Stimulated activated CD4-positive, alpha-beta T cell treated with anti-CD3 and anti-CD28 coated beads, TNF-alpha, amount 100 ng/mL, for 1 hour (primary cell): Measurements from ENCODE around the gene TEAD4.
A peak's percentile ranks its signal among the peaks of the same experiment; 100 is the strongest.
"Not testable (repeated sequence)": the region's sequence is repeated elsewhere in the genome, so short reads cannot be mapped to it uniquely, and the experiment has no call there.

Experiments used
- DNase-seq, 3 donors: peaks; one replicate each; pipeline ENCODE4 v3.0.0-alpha.2; 2020; ENCODE audit warnings: low read depth in 3 of 3, low spot score in 1 of 3

The TEAD4 gene

DNA sequence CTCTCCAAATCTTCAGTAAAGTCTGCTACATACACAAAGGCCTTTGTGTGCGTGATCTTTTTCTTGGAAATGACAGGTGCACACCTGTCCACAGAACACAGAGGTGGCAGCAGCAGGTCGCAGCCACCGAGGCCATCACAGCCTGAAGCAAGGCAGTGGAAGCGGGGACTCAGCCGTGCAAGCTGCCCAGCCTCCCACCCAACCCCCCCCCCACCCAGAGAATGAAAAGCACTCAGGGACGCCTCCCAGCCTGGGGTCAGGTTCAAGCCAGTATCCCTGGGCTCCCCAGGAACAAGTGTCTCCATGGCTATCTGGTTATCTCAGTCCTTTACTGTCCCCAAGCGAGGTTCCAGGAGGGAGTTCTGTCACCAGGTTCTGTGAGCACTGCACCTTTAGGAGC, 86.8 kb downstream of the TEAD4 start:
- DNase-seq = no peak

GRCh38 chr12:3046441-3047200, 87.4 kb downstream of the TEAD4 start:
- no peak for DNase-seq

GRCh38 chr12:3047961-3048360, 88.8 kb downstream of the TEAD4 start:
- no peak for DNase-seq

DNA sequence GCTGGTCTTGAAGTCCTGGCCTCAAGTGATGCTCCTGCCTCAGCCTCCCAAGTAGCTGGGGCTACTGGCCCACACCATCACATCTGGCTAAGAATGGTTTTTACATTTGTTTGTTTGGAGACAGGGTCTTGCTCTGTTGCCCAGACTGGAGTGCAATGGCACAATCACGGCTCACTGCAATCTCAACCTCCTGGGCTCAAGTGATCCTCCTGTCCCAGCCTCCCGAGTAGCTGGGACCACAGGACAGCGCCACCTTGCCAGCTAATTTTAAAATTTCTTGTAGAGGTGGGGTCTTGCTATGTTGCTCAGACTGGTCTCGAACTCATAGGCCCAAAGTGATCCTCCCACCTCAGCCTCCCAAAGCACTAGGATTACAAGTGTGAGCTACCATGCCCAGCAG, 89.3 kb downstream of the TEAD4 start:
- no peak for DNase-seq

DNA sequence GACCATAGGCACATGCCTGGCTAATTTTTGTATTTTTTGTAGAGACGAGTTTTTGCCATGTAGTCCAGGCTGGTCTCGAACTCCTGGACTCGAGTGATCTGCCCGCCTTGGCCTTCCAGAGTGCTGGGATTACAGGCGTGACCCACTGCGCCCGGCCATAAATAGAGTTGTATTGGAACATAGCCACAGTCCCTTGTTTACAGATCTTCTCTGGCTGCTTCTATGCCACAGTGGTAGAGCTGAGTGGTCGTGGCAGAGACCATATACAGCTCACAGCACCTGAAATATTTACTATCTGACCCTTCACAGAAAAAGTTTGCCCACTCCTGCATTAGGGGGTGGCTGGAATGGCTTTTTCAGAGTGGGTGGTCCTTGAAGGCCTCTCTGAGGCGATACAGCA, 90.0 kb downstream of the TEAD4 start:
- DNase-seq = no peak

DNA sequence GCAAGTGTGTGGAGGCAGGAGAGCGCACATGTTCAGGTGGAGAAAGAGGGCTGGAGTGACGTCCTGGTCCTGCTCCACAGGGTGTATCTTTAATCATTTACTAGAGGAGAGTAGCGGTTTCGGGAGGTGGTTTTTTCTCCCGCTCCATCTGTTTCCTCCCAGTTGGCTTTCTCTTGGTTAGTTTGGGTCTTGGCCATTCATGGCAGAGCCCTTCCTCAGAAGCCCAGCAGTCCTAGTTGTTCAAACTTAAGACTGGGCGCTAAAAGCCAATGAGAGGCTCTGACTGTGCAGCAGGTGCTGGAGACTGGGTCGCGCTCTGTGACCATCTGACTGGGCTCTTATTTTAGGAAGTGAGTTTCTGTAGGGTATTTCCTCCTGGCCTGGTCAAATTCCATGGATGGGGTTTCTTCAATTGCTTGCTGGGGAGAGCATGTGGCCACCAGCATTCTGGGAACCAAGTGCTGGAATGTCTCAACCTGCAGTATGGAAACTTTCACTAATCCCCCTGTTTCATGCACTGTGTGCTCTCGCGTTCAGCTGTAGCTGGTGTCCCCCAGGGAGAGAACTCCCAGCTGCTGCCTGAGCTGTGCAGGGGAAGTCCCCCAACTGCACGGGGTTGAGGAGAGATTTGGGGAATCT, 90.5 kb downstream of the TEAD4 start:
- DNase-seq = no peak

DNA sequence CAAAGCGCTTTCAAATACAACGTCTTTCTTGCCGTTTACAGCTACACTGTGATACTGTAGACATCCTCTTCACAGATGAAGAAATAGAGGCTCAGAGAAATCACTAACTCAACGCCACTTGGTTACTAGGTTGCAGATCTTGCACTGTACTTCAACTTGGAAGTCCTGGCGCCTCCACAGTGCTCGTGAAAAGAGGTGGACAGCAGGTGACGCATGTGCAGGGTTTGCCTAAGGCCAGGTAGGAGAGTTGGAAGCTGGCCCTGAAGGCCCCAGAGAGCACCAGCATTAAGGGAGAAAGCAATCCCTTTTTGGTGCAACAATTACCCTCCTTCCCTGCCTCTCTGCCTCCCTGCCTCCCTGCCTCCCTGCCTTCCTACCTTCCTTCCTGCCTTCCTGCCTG, 95.2 kb downstream of the TEAD4 start:
- no peak for DNase-seq

DNA sequence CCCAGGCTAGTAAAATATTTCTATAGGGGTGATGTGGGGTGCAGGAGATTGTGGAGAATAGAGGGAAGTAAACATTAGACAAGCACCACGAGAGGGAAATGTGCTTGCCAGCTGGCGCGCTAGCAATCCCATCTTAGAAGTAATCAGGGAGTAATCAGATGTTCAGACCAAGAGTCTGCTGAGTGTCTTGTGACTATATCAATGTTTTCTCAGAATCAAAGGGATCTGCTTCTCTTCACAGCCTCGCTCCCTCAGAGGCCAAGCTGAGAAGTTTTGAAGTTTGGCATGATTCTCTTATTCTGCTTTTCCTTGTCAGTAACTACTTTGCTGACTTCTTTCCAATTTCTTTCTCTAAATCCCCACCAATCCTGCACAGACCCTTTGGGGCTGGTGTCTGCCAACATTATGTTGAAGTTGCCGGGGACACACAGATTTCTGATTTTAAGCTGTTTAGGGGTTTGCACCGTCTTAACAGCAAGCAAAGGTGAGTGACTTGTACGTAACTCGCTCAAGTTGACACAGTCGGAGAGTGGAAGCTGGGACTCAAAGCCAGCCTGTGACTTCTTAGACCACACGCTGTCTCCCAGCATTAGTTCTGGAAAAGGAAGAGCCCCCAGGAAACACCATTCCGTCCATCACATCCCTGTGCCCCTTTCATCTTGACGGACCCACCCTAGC, 96.0 kb downstream of the TEAD4 start:
- no peak for DNase-seq

DNA sequence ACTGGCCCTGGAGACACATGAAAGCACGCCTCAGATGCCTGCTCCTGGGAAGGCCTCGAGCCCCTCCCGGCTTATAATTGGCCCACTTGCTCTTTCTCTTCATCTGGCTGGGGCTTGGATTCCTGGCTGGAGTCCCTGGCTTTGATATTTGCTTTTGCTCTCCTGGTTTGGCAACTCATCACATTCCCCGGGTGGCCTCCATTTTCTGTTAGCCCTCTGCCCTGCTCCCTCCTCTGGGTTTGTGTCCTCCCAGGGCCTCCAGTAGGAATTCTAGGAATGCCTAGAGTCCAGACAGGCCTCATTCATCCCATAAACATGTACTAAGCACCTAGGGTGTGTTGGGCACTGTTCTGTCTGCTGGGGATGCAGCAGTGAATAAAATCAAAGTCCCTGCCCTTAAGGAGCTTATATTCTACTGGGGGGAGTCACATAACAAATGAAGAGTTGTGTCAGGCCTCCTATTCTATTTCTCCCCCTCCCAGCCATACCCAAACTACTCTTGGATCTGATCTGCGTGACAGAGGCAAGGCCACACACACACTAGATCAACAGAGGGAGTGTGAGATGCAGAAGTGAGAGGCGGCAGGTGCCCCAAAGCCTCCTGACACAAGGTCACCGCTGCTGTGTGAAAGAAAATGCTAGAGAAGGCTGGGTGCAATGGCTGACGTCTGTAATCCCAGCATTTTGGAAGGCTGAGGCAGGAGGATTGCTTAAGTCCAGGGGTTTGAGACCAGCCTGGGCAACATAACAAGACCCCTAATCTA, 96.7 kb downstream of the TEAD4 start:
- DNase-seq = no peak

DNA sequence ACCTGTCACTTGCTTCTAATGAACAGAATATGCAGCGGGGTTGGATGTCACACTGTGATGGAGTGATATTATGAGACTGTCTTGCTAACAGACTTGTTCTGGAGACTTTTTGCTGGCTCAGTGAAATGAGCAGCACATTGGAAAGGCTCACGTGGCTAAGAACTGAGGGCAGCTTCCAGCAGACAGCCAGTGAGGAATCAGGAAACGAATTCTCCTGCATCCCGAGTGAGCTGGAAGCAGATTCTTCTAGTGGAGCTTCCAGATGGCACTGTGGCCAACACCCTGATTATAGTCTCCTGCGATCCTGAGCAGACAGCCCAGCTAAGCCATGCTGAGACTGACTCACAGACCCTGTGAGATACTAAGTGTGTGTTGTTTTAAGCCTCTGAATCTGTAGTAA, 101.9 kb downstream of the TEAD4 start:
- DNase-seq = no peak

GRCh38 chr12:3061501-3062215, 102.5 kb downstream of the TEAD4 start:
- no peak for DNase-seq

GRCh38 chr12:3065300-3065699, 106.1 kb downstream of the TEAD4 start:
- DNase-seq = no peak

GRCh38 chr12:3065846-3066245, 106.6 kb downstream of the TEAD4 start:
- DNase-seq = not testable (repeated sequence)

DNA sequence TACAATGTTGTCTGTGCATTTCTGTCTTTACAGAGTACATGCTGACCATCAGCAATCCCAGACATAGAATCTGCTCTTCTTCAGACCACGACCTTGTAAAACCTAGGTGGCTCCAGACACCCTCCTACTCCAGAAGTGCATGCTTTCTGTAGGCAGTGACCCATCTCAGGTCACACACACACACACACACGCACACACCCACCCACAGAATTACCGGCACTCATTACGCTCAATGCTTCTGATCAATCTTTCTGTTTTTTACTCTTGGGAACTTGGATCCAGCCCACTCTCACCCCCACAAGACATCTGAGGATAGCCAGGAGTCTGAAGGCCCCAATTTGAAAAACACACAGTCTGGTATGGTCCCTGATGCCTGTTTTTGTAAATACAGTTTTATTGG, 110.5 kb downstream of the TEAD4 start:
- DNase-seq = no peak

- no peak for DNase-seq
Observed at GRCh38 chr12:3071107-3071506, 111.9 kb downstream of the TEAD4 start.

- DNase-seq = no peak
Observed at GRCh38 chr12:3071710-3072109, 112.5 kb downstream of the TEAD4 start.

DNA sequence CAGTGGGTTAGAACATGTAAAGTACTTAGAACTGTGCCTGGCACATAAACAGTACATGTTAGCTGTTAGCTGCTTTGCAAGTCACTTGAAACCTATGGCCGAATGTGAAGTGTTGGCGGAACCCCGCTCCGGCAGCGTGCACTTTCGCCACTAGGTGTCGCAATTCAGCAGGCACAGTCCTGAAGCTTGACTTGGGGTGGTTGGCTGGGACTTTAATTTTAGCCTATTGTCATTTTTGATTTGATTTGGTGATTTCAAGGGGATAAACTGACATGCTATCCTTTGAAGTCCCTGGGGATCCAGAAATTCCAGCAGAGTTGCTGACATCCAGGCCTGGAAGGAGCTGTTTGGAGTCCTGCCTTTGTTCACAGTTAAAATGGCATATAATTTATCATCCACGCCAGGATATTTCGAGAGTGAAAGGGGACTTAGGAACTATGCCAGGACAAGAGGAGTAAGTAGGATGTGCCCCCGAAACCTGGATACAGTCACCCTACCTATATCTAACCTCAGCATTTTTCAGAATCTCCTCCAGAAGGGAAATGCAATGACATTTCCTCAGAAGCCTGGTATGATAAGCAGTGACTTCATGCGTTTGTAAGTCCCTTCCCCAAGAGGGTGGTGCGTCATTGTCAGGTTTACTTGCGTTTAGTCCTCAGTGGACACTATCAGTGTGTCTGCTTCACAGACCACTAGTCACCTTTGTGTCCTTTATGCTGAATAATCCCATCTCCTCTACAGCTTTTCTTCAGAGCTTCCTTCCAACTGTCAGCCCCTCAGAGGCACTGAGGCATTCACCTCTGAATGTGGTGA, 114.4 kb downstream of the TEAD4 start:
- DNase-seq = peak; percentile 64 to 75 (median 69)

GRCh38 chr12:3075315-3075714, 116.1 kb downstream of the TEAD4 start:
- no peak for DNase-seq

DNA sequence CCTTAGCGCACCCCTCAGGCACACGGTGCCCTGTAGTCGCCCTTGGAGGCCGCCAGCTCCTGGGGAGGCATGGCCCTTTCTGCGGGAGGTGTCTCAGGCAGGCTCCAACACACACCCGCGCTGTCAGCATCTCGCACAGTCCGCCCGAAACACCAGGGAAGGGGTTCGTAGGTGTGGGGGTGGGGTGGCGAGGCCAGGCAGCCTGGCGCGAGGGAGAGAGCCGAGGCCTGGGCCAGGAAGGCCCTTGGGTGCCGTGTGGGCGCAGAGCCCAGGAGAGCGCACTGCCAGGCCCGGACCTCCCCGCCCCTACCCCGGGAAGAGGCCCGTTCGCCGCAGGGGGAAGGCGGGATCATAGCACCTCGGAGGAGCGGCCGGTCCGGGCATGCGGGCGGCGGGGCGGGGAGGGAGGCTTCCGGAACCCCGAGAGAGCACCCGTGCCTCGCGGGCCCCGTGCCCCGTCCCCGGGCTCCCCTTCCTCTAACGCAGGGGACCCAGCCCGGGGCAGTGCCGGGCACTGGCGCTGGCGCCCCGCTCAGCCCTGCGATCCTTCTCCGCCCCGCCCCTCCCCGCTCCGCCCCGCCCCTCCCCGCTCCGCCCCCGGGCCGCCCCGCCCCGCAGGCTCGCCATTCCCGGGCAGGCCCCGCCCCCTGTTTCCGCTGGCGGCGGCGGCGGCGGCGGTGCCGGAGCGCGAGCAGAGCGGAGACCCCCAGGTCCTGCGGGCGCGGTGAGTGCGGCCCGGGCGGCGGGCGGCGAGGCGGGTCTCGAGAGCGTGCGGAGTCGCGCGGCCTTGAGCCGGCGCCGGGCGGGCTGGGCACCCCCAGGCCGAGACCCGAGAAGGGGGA, 117.8 kb downstream of the TEAD4 start, which contains the start of gene TSPAN9:
TSS of gene TSPAN9 (plus strand) at position 650 of the 842 bp plus-strand sequence. CDS start 123,815 bp downstream, outside the sequence.
- peak; percentile 21 to 60 (median 51) for DNase-seq
